ENCODE measurements around the gene ECE2.

DNA sequence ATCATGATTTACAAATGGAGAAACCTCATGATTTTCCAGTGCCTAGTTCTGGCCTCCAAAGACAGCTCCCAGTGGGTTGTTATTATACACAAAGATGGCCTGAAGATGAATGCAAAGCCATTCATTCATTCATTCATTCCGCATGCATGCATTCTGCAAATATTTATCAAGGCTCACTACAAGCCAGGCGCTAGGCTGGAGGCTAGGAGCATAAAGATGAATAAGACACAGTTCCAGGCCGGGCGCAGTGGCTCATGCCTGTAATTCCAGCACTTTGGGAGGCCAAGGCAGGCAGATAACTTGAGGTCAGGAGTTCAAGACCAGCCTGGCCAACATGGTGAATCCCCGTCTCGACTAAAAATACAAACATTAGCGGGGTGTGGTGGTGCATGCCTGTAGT lies 20.8 kb downstream of the ECE2 start:
- TF ChIP-seq, protein P1, sequence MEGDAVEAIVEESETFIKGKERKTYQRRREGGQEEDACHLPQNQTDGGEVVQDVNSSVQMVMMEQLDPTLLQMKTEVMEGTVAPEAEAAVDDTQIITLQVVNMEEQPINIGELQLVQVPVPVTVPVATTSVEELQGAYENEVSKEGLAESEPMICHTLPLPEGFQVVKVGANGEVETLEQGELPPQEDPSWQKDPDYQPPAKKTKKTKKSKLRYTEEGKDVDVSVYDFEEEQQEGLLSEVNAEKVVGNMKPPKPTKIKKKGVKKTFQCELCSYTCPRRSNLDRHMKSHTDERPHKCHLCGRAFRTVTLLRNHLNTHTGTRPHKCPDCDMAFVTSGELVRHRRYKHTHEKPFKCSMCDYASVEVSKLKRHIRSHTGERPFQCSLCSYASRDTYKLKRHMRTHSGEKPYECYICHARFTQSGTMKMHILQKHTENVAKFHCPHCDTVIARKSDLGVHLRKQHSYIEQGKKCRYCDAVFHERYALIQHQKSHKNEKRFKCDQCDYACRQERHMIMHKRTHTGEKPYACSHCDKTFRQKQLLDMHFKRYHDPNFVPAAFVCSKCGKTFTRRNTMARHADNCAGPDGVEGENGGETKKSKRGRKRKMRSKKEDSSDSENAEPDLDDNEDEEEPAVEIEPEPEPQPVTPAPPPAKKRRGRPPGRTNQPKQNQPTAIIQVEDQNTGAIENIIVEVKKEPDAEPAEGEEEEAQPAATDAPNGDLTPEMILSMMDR (IDR thresholded peaks at IDR 0.05) = no peak
- TF ChIP-seq POLR2A (IDR thresholded peaks at IDR 0.05) (no peak), EP300 (IDR thresholded peaks at IDR 0.05) (no peak), POLR2AphosphoS5 (IDR thresholded peaks at IDR 0.05) (no peak)

Measured in upper lobe of left lung (tissue), 4 donors.